Activated CD8-positive, alpha-beta T cell treated with anti-CD3 and anti-CD28 coated beads for 36 hours (primary cell): ENCODE measurements around the gene MCEMP1. TPM values are rescaled to one million over a fixed set of nuclear protein-coding genes. Genes with fewer than 3 reads are reported as not detected.
"Not testable (repeated sequence)": the region's sequence is repeated elsewhere in the genome, so short reads cannot be mapped to it uniquely, and the experiment has no call there.

ENCODE experiments used
- ATAC-seq: fragments of 200-7000 bp; cut with Tn5 transposase; one replicate; pipeline ENCODE4 v1.10.0; 2021; ENCODE audit warnings: mild to moderate bottlenecking, moderate library complexity
- CTCF ChIA-PET: fragments of 350-600 bp; sonication (Branson Sonifier 250); formaldehyde crosslinking; loops from one replicate; lab custom pipeline; 2021; ENCODE audit warnings: antibody characterized with exemption; lab: Charles Lee
- POLR2A ChIA-PET: fragments of 350-600 bp; sonication (Branson Sonifier 250); formaldehyde crosslinking; loops from one replicate; lab custom pipeline; 2021; ENCODE audit warnings: antibody characterized with exemption; lab: Charles Lee
- DNase-seq: peaks from one replicate; pipeline ENCODE4 v3.0.0-alpha.2; 2020
- H3K27ac Mint-ChIP-seq: one replicate; pipeline ENCODE4 v1.8.0; 2021; ENCODE audit warnings: mild to moderate bottlenecking, mixed read lengths
- H3K27me3 Mint-ChIP-seq: one replicate; pipeline ENCODE4 v1.8.0; 2021; ENCODE audit warnings: mixed read lengths
- H3K36me3 Mint-ChIP-seq: one replicate; pipeline ENCODE4 v1.8.0; 2021; ENCODE audit warnings: low read depth, mixed read lengths
- H3K4me1 Mint-ChIP-seq: one replicate; pipeline ENCODE4 v1.8.0; 2021; ENCODE audit warnings: low read depth, mixed read lengths
- H3K4me3 Mint-ChIP-seq: one replicate; pipeline ENCODE4 v1.8.0; 2021; ENCODE audit warnings: mild to moderate bottlenecking, moderate library complexity, mixed read lengths
- H3K9me3 Mint-ChIP-seq: one replicate; pipeline ENCODE4 v1.8.0; 2021; ENCODE audit warnings: mixed read lengths
- intact Hi-C: fragments of 100-400 bp; cut with micrococcal nuclease; formaldehyde crosslinking; loops from one replicate; pipeline ENCODE4 v1.10.0; 2022
- total RNA-seq, 2 experiments: library from RNA; stranded (reverse); gene quantifications; one replicate each; pipeline ENCODE4 v1.2.3, GENCODE V29; 2021
- TF ChIP-seq, protein P1 (sequence below): fragments of 200-600 bp; IDR thresholded peaks from one replicate; pipeline ENCODE4 v1.8.0; 2022; ENCODE audit warnings: antibody characterized with exemption, mild to moderate bottlenecking

Gene MCEMP1
- total RNA-seq, 2 experiments from 2014 or later, result not detected

DNA sequence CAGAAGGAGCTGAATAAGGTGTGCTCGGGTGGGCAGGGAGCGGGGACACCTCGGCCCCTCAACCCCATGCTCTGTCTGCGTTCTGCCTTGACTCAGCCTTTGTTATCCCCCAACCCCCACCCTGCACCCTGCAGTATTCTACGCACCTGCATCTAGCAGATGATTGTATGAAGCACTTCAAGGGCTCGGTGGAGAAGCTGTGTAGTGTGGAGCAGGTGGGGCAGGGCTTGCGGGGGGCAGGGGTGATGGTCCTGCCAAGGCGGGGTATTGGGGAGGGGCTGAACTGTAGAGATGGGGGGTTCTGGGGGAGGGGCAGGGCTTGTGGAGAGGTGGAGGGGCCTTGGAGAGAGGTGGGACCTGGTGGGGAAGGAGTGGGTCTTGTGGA, 33.9 kb upstream of the MCEMP1 start:
- TF ChIP-seq, protein P1, sequence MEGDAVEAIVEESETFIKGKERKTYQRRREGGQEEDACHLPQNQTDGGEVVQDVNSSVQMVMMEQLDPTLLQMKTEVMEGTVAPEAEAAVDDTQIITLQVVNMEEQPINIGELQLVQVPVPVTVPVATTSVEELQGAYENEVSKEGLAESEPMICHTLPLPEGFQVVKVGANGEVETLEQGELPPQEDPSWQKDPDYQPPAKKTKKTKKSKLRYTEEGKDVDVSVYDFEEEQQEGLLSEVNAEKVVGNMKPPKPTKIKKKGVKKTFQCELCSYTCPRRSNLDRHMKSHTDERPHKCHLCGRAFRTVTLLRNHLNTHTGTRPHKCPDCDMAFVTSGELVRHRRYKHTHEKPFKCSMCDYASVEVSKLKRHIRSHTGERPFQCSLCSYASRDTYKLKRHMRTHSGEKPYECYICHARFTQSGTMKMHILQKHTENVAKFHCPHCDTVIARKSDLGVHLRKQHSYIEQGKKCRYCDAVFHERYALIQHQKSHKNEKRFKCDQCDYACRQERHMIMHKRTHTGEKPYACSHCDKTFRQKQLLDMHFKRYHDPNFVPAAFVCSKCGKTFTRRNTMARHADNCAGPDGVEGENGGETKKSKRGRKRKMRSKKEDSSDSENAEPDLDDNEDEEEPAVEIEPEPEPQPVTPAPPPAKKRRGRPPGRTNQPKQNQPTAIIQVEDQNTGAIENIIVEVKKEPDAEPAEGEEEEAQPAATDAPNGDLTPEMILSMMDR, result no peak

DNA sequence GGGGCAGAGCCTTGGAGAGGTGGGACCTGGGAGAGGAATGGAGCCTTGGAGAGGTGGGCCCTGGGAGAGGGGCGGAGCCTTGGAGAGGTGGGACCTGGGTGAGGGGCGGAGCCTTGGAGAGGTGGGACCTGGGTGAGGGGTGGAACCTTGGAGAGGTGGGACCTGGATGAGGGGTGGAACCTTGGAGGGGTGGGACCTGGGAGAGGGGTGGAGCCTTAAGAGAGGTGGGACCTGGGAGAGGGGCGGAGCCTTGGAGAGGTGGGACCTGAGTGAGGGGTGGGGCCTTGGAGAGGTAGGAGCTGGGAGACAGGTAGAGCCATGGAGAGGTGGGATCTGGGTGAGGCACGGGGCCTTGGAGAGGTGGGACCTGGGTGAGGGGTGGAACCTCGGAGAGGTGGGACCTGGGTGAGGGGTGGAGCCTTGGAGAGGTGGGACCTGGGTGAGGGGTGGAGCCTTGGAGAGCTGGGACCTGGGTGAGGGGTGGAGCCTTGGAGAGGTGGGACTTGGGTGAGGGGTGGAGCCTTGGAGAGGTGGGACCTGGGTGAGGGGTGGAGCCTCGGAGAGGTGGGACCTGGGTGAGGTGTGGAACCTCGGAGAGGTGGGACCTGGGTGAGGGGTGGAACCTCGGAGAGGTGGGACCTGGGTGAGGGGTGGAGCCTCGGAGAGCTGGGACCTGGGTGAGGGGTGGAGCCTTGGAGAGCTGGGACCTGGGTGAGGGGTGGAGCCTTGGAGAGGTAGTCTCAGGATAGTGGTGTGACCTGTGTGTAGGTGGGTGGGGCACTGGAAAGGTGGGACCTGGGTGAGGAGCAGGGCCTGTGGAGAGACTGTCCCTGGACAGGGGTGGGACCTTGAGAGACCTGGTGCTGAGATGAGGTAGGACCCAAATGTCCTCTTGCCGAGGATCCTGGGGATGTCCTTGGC, 33.0 kb upstream of the MCEMP1 start:
- POLR2A ChIA-PET, result interaction anchor here (0.9 to 1.4 kb wide), 3 partner anchors 13 to 18 kb away, joined by 3 to 4 read pairs (median 3); no protein-coding TSS in a partner anchor
- peak; percentile 48 for DNase-seq
- H3K4me3 Mint-ChIP-seq, CTCF ChIA-PET, H3K27me3 Mint-ChIP-seq, H3K27ac Mint-ChIP-seq, H3K9me3 Mint-ChIP-seq, intact Hi-C loops: not testable (repeated sequence)
- ATAC-seq, result peak; percentile 55
- peaks cover 11% of the 10 kb centered on the region for H3K4me1 Mint-ChIP-seq
- H3K36me3 Mint-ChIP-seq, result peaks cover 18% of the 10 kb centered on the region

More for the DNA sequence above, 33.9 kb upstream of the MCEMP1 start:
- CTCF ChIA-PET, result interaction anchor here (1.3 to 1.7 kb wide), 2 partner anchors 9 to 157 kb away, joined by 5 to 6 read pairs; no protein-coding TSS in a partner anchor
- no peaks in the 10 kb centered on the region for H3K27me3 Mint-ChIP-seq
- peaks cover 11% of the 10 kb centered on the region for H3K4me1 Mint-ChIP-seq
- H3K27ac Mint-ChIP-seq, result no peak overlapping the region
- peaks cover 18% of the 10 kb centered on the region for H3K36me3 Mint-ChIP-seq
- no peak for ATAC-seq
- intact Hi-C loops, result no loop called here
- H3K9me3 Mint-ChIP-seq, result peaks cover 6% of the 10 kb centered on the region
- DNase-seq, result no peak
- H3K4me3 Mint-ChIP-seq, result no peak overlapping the region
- POLR2A ChIA-PET, result interaction anchor here (1.0 to 1.2 kb wide), 2 partner anchors 14 to 17 kb away, joined by 3 read pairs; no protein-coding TSS in a partner anchor

- H3K27me3 Mint-ChIP-seq, result no peaks in the 10 kb centered on the region
- H3K27ac Mint-ChIP-seq, result no peak overlapping the region
- TF ChIP-seq, protein P1, result no peak
- intact Hi-C loops, result no loop called here
- DNase-seq (no peak), ATAC-seq (no peak)
- H3K9me3 Mint-ChIP-seq, result peaks cover 6% of the 10 kb centered on the region
- ChIA-PET CTCF (no interaction called here), POLR2A (interaction anchor here (0.9 to 1.4 kb wide), 2 partner anchors 14 kb away, joined by 3 to 4 read pairs; no protein-coding TSS in a partner anchor)
- peaks cover 16% of the 10 kb centered on the region for H3K36me3 Mint-ChIP-seq
- no peak overlapping the region for H3K4me3 Mint-ChIP-seq
- peaks cover 10% of the 10 kb centered on the region for H3K4me1 Mint-ChIP-seq
Observed at GRCh38 chr19:7644550-7644877, 32.4 kb upstream of the MCEMP1 start.

DNA sequence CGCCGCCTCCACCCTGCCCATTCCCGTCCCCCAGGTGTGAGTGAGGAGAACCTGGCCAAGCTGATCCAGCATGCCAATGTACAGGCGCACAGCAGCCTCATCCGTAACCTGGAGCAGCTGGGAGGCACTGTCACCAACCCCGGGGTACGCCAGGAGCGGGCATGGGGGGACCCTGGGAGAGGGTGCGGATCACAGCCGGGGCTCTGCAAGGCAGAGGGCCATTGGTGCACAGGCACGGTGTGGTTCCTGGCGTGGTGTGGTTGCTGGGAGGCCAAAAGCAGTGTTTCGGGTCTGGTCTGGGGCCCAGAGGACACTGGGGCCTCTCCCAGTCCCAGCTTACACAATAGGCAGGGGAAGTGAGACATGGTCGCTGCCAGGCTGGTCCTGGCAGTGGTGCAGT, 31.7 kb upstream of the MCEMP1 start:
- intact Hi-C loops, result no loop called here
- Mint-ChIP-seq H3K4me1 (peaks cover 4% of the 10 kb centered on the region), H3K9me3 (peaks cover under 1% of the 10 kb centered on the region), H3K27ac (no peak overlapping the region), H3K27me3 (no peaks in the 10 kb centered on the region), H3K36me3 (peaks cover 10% of the 10 kb centered on the region), H3K4me3 (no peak overlapping the region)
- TF ChIP-seq, protein P1, result no peak
- ATAC-seq (no peak), DNase-seq (no peak)
- ChIA-PET POLR2A (interaction anchor here (1.4 kb wide), 1 partner anchor 14 kb away, joined by 3 read pairs; no protein-coding TSS in a partner anchor), CTCF (interaction anchor here (0.6 kb wide), 1 partner anchor 36 kb away, joined by 3 read pairs; the partner anchor contains the start of gene TRAPPC5)

DNA sequence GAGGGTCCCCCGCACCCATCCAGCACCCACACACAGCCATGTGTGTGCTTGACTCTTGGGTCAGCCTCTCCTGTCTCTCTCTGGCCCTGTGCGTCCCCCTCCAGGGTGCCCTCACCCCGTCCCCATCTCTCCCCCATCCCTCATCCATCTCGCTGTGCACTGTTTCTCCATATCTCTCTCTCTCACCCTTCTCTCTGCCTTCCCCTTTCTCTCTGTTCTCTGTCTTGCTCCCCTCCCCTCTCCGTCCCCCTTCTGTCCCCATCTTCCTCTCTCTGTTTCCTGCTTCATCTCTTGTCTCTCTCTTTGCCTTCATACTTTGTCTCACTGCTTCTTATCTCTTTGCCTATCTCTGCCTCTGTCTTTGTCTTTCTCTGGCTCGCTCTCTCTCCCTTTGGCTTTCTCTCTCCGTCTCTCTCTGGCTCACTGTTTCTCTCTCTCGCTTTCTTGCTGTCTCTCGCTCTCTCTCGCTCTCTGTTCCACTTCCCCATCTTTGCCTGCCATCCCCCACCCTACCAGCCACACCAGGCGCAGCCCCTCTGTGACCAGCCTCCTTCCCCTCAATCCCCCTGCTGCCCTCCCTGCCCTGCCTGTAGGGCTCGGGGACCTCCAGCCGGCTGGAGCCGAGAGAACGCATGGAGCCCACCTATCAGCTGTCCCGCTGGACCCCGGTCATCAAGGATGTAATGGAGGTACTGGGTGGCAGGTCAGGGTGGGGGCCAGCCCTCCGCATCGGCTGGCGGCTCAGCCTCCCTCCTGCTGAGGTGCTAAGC, 31.0 kb upstream of the MCEMP1 start:
- H3K4me1 Mint-ChIP-seq, result peaks cover 2% of the 10 kb centered on the region
- no peaks in the 10 kb centered on the region for H3K27me3 Mint-ChIP-seq
- intact Hi-C loops, result no loop called here
- ChIA-PET POLR2A (no interaction called here), CTCF (no interaction called here)
- H3K4me3 Mint-ChIP-seq, result no peak overlapping the region
- no peak for DNase-seq
- no peak overlapping the region for H3K27ac Mint-ChIP-seq
- H3K36me3 Mint-ChIP-seq, result peaks cover 8% of the 10 kb centered on the region
- TF ChIP-seq, protein P1, result no peak
- ATAC-seq, result no peak
- no peaks in the 10 kb centered on the region for H3K9me3 Mint-ChIP-seq
